Tibial artery (tissue), 4 donors: ENCODE measurements around the gene PKHD1.

Experiments
- DNase-seq, 2 donors: peaks; one replicate each; pipeline ENCODE4 v3.0.0-alpha.2; 2019
- H3K27ac ChIP-seq, 2 donors: fragments of 200-600 bp; sonication (generic) in 1 of 2; 1 replicate in 1 of 2; 2 replicates in 1 of 2; pipeline ENCODE4 v1.5.1; 2018 to 2019; ENCODE audit warnings: mild to moderate bottlenecking in 1 of 2
- H3K27me3 ChIP-seq, 2 donors: fragments of 200-600 bp; sonication (generic) in 1 of 2; one replicate each; pipeline versions ENCODE4 v1.5.1 to v1.6.0; 2016 to 2019
- H3K36me3 ChIP-seq, 3 donors: fragments of 200-600 bp; sonication (generic) in 2 of 3; one replicate each; pipeline ENCODE4 v1.5.1; 2016 to 2019; ENCODE audit warnings: mild to moderate bottlenecking in 2 of 3
- H3K4me1 ChIP-seq, 4 donors: fragments of 200-600 bp; sonication (generic) in 2 of 4; 1 replicate in 3 of 4; 2 replicates in 1 of 4; pipeline ENCODE4 v1.5.1; 2016 to 2019
- H3K4me3 ChIP-seq, 2 donors: fragments of 200-600 bp; sonication (generic) in 1 of 2; 1 replicate in 1 of 2; 2 replicates in 1 of 2; pipeline ENCODE4 v1.5.1; 2018 to 2019; ENCODE audit warnings: mild to moderate bottlenecking in 2 of 2
- H3K9me3 ChIP-seq, 3 donors: fragments of 200-600 bp; sonication (generic) in 1 of 3; one replicate each; pipeline ENCODE4 v1.5.1; 2016 to 2019
- intact Hi-C: fragments of 100-400 bp; cut with DNase I; formaldehyde crosslinking; loops from one replicate; pipeline ENCODE4 v1.15.0; 2023; ENCODE audit warnings: low total_unique reads
- TF ChIP-seq, protein P1 (sequence below), 2 experiments: fragments of 200-600 bp in 1 of 2; fragments of 450-650 bp in 1 of 2; IDR thresholded peaks; one replicate each; pipeline ENCODE4 v1.5.1; 2017 to 2019; ENCODE audit warnings: antibody characterized with exemption in 2 of 2, mild to moderate bottlenecking in 1 of 2, moderate library complexity in 1 of 2

PKHD1 gene

DNA sequence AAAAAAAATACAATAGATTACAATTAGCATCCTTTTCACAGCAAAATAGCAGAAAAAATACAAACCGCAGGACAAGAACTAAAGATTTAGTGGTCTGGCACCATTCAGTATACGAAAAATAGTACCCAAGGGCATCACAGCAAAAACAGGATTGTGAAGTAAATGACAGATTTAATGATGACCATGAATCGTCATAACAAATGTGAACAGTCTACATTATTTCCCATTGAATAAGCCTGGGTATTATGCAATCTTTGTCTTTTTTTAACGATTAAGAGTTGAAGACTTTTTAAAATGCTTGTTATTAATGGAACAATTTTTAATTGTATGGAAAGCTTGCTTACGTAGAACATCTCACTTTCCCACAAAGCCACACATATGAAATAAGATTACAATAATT is 432.8 kb downstream of the PKHD1 start:
- Histone ChIP-seq H3K36me3 (no peaks in the 10 kb centered on the region), H3K27me3 (no peaks in the 10 kb centered on the region), H3K27ac (no peak overlapping the region), H3K4me3 (no peak overlapping the region), H3K4me1 (no peaks in the 10 kb centered on the region), H3K9me3 (no peaks in the 10 kb centered on the region)
- TF ChIP-seq, protein P1, sequence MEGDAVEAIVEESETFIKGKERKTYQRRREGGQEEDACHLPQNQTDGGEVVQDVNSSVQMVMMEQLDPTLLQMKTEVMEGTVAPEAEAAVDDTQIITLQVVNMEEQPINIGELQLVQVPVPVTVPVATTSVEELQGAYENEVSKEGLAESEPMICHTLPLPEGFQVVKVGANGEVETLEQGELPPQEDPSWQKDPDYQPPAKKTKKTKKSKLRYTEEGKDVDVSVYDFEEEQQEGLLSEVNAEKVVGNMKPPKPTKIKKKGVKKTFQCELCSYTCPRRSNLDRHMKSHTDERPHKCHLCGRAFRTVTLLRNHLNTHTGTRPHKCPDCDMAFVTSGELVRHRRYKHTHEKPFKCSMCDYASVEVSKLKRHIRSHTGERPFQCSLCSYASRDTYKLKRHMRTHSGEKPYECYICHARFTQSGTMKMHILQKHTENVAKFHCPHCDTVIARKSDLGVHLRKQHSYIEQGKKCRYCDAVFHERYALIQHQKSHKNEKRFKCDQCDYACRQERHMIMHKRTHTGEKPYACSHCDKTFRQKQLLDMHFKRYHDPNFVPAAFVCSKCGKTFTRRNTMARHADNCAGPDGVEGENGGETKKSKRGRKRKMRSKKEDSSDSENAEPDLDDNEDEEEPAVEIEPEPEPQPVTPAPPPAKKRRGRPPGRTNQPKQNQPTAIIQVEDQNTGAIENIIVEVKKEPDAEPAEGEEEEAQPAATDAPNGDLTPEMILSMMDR (IDR thresholded peaks at IDR 0.05), result no peak
- DNase-seq, result no peak
- intact Hi-C loops, result no loop called here

DNA sequence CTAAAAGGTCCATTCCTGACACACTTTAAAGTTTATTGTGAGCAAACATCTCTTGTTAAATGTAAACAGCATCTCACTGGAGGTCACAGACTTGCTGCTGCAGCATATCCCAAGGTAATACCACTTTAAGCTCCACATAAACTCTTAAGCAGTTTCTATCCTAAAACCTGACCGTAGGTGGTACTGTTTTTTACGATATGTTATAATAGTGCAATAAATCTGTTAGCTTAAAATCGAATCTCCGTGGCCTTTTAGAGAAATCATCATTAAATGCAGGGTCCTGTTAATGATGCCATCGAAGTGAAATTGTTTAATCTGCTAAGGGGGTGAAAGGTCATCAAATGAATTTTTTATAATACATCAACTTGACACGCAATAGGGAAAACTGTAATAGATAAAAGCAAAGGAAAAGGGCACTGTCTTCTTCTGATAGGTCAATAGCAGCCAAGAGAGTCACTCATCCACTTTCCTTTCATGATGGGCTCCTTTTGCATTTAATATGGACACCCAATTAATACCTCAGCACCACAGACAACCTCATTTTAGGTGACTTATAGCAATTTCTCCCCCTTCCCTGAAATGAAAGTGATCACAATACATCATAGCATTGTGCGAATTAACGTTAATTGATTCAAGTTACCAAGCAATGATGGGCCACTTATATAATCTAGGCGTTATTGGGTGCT is 436.1 kb downstream of the PKHD1 start:
- Histone ChIP-seq H3K27me3 (no peaks in the 10 kb centered on the region), H3K4me1 (no peaks in the 10 kb centered on the region), H3K36me3 (no peaks in the 10 kb centered on the region), H3K9me3 (no peaks in the 10 kb centered on the region), H3K4me3 (no peak overlapping the region), H3K27ac (no peak overlapping the region)
- DNase-seq, result no peak
- intact Hi-C loops, result no loop called here
- TF ChIP-seq, protein P1 (IDR thresholded peaks at IDR 0.05), result no peak

DNA sequence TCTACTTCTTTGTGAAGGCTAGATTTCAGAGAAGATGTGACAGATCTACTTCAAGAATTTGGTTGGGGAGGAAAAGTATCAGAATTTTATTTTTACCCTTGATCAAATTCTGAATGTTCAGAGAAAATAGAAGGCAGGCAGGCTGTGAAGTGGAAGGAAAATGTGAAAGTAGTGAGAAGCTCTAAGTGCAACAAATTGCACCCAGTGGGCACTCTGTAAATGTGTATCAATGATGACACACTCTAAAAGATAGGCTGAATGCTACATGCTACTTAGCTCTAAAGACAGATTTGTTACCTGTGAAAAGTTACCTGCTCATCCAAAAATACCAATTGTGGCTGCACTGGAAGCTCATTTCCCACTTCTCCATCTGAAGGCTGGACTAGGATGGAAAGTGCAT is 438.6 kb downstream of the PKHD1 start:
- intact Hi-C loops, result no loop called here
- Histone ChIP-seq H3K36me3 (no peaks in the 10 kb centered on the region), H3K4me3 (no peak overlapping the region), H3K4me1 (no peaks in the 10 kb centered on the region), H3K9me3 (no peaks in the 10 kb centered on the region), H3K27ac (no peak overlapping the region), H3K27me3 (no peaks in the 10 kb centered on the region)
- DNase-seq, result no peak
- TF ChIP-seq, protein P1 (IDR thresholded peaks at IDR 0.05), result no peak

DNA sequence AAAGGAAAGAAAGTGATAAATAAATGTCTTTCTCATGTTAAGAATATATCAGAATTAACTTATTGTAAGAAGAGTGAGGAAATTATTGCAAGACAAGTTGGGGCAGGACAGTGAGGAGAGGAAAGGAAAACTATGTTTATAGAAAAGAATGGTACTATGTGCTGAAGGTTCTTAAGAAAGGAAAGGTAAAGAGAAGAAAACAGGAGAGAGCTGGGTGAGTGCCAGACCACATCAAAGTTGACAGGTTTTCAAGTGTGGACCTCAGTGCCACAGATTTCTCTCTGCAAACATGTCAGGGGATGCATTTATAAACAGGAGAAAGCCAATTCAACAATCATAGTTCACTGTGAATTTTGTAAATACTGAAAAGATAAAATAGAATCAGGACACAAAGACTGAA is 439.2 kb downstream of the PKHD1 start:
- Histone ChIP-seq H3K36me3 (no peaks in the 10 kb centered on the region), H3K9me3 (no peaks in the 10 kb centered on the region), H3K27ac (no peak overlapping the region), H3K4me3 (no peak overlapping the region), H3K27me3 (no peaks in the 10 kb centered on the region), H3K4me1 (no peaks in the 10 kb centered on the region)
- intact Hi-C loops, result no loop called here
- TF ChIP-seq, protein P1 (IDR thresholded peaks at IDR 0.05), result no peak
- DNase-seq, result no peak

DNA sequence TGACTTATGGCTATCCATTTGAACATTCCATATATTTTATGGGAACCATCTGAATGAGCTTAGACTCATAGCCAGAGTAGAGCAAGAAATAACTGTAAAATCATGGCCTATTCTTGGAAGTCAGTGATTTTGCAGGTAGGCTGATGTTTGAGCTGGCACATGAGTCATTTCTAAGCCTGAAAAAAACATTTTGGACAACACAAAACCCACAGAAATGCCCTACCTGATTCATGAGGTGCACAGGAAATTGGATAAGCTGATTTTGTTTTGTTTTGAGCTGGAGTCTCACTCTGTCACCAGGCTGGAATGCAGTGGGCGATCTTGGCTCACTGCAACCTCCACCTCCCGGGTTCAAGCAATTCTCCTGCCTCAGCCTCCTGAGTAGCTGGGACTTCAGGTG is 443.0 kb downstream of the PKHD1 start:
- Histone ChIP-seq H3K9me3 (no peaks in the 10 kb centered on the region), H3K36me3 (no peaks in the 10 kb centered on the region), H3K27ac (no peak overlapping the region), H3K27me3 (no peaks in the 10 kb centered on the region), H3K4me3 (no peak overlapping the region), H3K4me1 (no peaks in the 10 kb centered on the region)
- TF ChIP-seq, protein P1 (IDR thresholded peaks at IDR 0.05), result no peak
- DNase-seq, result no peak
- intact Hi-C loops, result no loop called here

DNA sequence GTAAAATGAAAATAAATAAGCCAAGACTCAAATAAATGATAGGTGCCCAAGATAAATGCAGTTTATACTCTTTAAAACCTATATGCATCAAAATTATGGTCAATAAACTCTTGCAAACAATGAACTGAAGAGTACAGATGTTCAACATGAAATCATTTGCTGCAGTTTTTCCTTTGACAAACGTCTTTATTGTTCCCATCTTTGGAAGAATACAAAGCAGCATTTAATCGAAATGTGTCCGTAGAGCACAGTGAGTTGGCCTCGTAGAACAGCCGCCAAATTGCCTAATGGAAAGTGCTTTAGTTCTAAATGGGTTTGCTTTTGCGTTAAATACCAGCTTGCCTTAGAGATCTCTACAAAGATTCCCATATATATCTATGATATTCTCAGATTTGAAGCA is 447.4 kb downstream of the PKHD1 start:
- Histone ChIP-seq H3K27me3 (no peaks in the 10 kb centered on the region), H3K4me1 (no peaks in the 10 kb centered on the region), H3K27ac (no peak overlapping the region), H3K36me3 (no peaks in the 10 kb centered on the region), H3K9me3 (no peaks in the 10 kb centered on the region), H3K4me3 (no peak overlapping the region)
- intact Hi-C loops, result no loop called here
- DNase-seq, result no peak
- TF ChIP-seq, protein P1 (IDR thresholded peaks at IDR 0.05), result no peak
